Esophagus muscularis mucosa (tissue), 4 donors: ENCODE measurements around the gene GJA10. TPM values are rescaled to one million over a fixed set of nuclear protein-coding genes. Genes with fewer than 3 reads are reported as not detected.
A peak's percentile ranks its signal among the peaks of the same experiment; 100 is the strongest.

Experiments
- DNase-seq: peaks from one replicate; pipeline ENCODE4 v3.0.0-alpha.2; 2017; ENCODE audit errors: extremely low spot score
- H3K27ac ChIP-seq, 4 donors: fragments of 200-600 bp; sonication (generic); replicated peaks in 1 of 4; 1 replicate in 3 of 4; 2 replicates in 1 of 4; pipeline ENCODE4 v1.5.1; 2016 to 2019; ENCODE audit warnings: mild to moderate bottlenecking in 1 of 4
- H3K27me3 ChIP-seq, 4 donors: fragments of 200-600 bp; sonication (generic); one replicate each; pipeline versions ENCODE4 v1.5.1 to v1.6.0; 2016 to 2019
- H3K36me3 ChIP-seq, 4 donors: fragments of 200-600 bp; sonication (generic); one replicate each; pipeline ENCODE4 v1.5.1; 2016 to 2019
- H3K4me1 ChIP-seq, 4 donors: fragments of 200-600 bp; sonication (generic); one replicate each; pipeline ENCODE4 v1.5.1; 2016 to 2019
- H3K4me3 ChIP-seq, 4 donors: fragments of 200-600 bp; sonication (generic); 1 replicate in 2 of 4; 2 replicates in 2 of 4; pipeline ENCODE4 v1.5.1; 2016 to 2019; ENCODE audit warnings: mild to moderate bottlenecking in 4 of 4, moderate library complexity in 1 of 4
- H3K9me3 ChIP-seq, 4 donors: fragments of 200-600 bp; sonication (generic); 1 replicate in 3 of 4; 2 replicates in 1 of 4; pipeline ENCODE4 v1.5.1; 2016 to 2019
- EP300 ChIP-seq: sonication (generic); formaldehyde crosslinking; IDR thresholded peaks from one replicate; pipeline ENCODE4 v1.6.1; 2017; ENCODE audit warnings: antibody characterized with exemption
- POLR2A ChIP-seq: fragments of 450-650 bp; IDR thresholded peaks from one replicate; pipeline ENCODE4 v1.6.1; 2017; ENCODE audit warnings: antibody characterized with exemption, moderate library complexity, mild to moderate bottlenecking, low read depth
- POLR2AphosphoS5 ChIP-seq, 2 donors: sonication (generic); formaldehyde crosslinking; IDR thresholded peaks; one replicate each; pipeline ENCODE4 v1.6.1; 2017; ENCODE audit warnings: antibody characterized with exemption in 2 of 2
- WGBS: methylation state at CpG from one replicate; pipeline ENCODE4 v1.1.5; 2018; 5-methylcytosine and 5-hydroxymethylcytosine counted together
- intact Hi-C: fragments of 100-400 bp; cut with DNase I; formaldehyde crosslinking; loops from one replicate; pipeline ENCODE4 v1.15.1; 2023
- total RNA-seq, 4 donors: library from RNA; depleted of rRNA; stranded (reverse); fragments of >200 nt; gene quantifications; one replicate each; pipeline versions ENCODE4 v1.1.0 to v1.2.1, GENCODE V29; 2016
- TF ChIP-seq, protein P1 (sequence below), 3 experiments: fragments of 200-600 bp in 2 of 3; fragments of 450-650 bp in 1 of 3; sonication (generic) in 2 of 3; IDR thresholded peaks; one replicate each; pipeline ENCODE4 v1.5.1; 2017 to 2019; ENCODE audit warnings: antibody characterized with exemption in 3 of 3, mild to moderate bottlenecking in 2 of 3, moderate library complexity in 1 of 3

GJA10 gene
- total RNA-seq, 4 donors from 2014 or later: not detected

DNA sequence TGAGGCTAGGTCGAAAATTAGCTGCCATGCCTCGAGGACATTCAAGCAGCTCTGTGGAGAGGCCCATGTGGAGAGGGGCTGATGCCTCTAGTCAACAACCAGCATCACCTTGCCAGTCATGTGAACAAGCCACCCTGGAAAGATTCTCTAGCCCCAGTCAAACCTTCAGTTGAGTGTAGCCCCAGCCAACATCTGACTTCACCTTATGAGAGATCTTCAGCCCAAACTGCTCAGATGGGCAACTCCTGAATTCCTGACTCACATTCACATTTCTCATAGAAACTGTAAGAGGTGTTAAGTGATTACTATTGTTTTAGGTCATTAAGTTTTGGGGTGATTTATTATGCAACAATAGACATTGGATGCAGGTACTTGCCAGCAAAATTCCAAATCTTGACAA lies 44.9 kb downstream of the GJA10 start:
- no peaks in the 10 kb centered on the region for H3K27me3 ChIP-seq
- H3K9me3 ChIP-seq: no peaks in the 10 kb centered on the region
- TF ChIP-seq POLR2A (no peak), EP300 (no peak)
- TF ChIP-seq, protein P1, sequence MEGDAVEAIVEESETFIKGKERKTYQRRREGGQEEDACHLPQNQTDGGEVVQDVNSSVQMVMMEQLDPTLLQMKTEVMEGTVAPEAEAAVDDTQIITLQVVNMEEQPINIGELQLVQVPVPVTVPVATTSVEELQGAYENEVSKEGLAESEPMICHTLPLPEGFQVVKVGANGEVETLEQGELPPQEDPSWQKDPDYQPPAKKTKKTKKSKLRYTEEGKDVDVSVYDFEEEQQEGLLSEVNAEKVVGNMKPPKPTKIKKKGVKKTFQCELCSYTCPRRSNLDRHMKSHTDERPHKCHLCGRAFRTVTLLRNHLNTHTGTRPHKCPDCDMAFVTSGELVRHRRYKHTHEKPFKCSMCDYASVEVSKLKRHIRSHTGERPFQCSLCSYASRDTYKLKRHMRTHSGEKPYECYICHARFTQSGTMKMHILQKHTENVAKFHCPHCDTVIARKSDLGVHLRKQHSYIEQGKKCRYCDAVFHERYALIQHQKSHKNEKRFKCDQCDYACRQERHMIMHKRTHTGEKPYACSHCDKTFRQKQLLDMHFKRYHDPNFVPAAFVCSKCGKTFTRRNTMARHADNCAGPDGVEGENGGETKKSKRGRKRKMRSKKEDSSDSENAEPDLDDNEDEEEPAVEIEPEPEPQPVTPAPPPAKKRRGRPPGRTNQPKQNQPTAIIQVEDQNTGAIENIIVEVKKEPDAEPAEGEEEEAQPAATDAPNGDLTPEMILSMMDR (IDR thresholded peaks at IDR 0.05): no peak
- DNase-seq: no peak
- peaks cover 0 to 25% (median 0%) of the 10 kb centered on the region in 4 donors for H3K36me3 ChIP-seq
- intact Hi-C loops: no loop called here
- no peak overlapping the region for H3K27ac ChIP-seq
- 94% methylated on average over 2 of the region's 2 CpGs for WGBS
- H3K4me1 ChIP-seq: peaks cover 5 to 24% (median 17%) of the 10 kb centered on the region in 4 donors
- no peak overlapping the region for H3K4me3 ChIP-seq

DNA sequence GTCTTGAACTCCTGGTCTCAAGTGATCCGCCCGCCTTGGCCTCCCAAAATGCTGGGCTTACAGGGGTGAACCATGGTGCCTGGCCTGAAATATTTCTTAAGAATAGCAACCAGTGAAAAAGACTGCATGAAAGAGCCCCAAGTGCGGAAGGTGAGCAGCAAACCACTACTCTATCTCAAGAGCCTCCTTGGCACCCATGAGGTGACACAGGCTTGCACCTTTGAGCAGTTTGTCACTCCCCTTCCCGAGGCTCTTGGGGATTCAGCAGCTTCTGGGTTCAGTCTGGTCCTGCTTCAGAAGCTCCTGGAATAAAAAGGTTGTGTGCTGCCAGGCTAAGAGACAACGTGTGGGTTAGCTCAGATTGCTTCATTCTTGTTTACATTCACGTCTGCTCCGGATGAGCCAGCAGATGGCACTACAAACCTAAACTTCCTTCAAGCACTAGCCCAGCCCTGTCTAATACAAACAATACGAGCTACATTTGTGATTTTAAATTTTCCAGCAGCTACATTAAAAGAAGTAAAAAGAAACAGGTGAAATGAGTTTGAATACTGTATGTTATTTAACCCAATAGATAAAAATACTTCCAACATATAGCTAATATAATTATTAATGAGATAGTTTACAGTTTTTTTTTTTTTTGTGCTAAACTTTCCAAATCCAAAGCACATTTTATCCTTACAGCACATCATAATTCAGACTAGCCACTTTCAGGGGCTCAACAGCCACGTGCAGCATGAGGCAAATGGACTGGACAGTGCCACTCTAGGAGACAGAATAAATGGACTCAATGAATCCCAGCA lies 46.2 kb downstream of the GJA10 start:
- intact Hi-C loops: loop anchor here (1.0 kb wide), 1 partner anchor 539 kb away; no protein-coding TSS in a partner anchor
- H3K4me3 ChIP-seq: no peak overlapping the region
- peaks cover 5 to 24% (median 17%) of the 10 kb centered on the region in 4 donors for H3K4me1 ChIP-seq
- H3K27me3 ChIP-seq: no peaks in the 10 kb centered on the region
- 36% methylated on average over 8 of the region's 9 CpGs for WGBS
- DNase-seq: no peak
- H3K9me3 ChIP-seq: no peaks in the 10 kb centered on the region
- peak overlapping the region in 2 of 4 donors; percentile 6 to 18 for H3K27ac ChIP-seq
- peaks cover 0 to 23% (median 0%) of the 10 kb centered on the region in 4 donors for H3K36me3 ChIP-seq
- TF ChIP-seq, protein P1 (IDR thresholded peaks at IDR 0.05): peak; percentile 65 to 77 (median 75)
- TF ChIP-seq EP300 (no peak), POLR2AphosphoS5 (IDR thresholded peaks at IDR 0.05) (peak in 1 of 2 donors; percentile 30), POLR2A (no peak)

DNA sequence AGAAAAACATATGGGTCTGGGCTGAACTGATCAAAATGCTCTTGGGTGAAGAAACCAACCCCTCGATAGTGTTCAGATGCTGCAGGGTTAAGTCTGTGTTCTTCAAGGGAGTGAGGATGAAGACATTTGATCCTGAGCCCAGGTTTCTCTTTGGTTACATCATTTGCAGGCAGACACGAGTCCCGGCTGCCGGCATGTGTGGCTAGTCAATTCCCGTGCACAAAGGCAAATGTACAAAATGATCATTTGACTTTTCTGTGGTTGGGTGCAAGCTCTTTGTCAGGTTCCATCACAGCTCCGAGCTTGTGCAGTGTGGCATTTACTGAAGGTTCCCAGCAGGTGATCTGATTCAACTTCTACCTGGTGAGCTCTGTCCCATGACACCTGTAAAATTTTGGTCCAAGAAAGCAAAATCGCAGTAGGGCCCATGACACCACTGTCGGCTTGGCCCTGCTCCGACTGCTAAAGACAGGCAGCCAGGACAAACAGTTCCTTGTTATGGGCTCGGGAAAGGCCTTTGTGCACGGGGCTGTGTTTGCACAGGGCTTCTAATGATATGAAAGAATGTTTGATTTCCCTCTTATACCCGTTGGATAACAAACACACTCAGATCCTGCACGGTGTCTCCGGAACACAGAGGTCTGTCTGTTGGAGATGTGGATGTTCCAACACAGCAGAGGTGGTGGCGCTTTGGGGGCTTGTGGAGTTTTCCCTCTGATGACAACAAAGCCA lies 46.9 kb downstream of the GJA10 start:
- Histone ChIP-seq H3K4me3 (no peak overlapping the region), H3K9me3 (no peaks in the 10 kb centered on the region), H3K4me1 (peaks cover 5 to 24% (median 17%) of the 10 kb centered on the region in 4 donors), H3K27ac (peak overlapping the region in 3 of 4 donors; percentile 3 to 18 (median 6)), H3K36me3 (peaks cover 0 to 15% (median 0%) of the 10 kb centered on the region in 4 donors), H3K27me3 (no peaks in the 10 kb centered on the region)
- no peak for DNase-seq
- TF ChIP-seq POLR2A: no peak
- TF ChIP-seq POLR2AphosphoS5 (IDR thresholded peaks at IDR 0.05): peak in 1 of 2 donors; percentile 19
- WGBS: 55% methylated on average over 14 of the region's 15 CpGs
- intact Hi-C loops: no loop called here

DNA sequence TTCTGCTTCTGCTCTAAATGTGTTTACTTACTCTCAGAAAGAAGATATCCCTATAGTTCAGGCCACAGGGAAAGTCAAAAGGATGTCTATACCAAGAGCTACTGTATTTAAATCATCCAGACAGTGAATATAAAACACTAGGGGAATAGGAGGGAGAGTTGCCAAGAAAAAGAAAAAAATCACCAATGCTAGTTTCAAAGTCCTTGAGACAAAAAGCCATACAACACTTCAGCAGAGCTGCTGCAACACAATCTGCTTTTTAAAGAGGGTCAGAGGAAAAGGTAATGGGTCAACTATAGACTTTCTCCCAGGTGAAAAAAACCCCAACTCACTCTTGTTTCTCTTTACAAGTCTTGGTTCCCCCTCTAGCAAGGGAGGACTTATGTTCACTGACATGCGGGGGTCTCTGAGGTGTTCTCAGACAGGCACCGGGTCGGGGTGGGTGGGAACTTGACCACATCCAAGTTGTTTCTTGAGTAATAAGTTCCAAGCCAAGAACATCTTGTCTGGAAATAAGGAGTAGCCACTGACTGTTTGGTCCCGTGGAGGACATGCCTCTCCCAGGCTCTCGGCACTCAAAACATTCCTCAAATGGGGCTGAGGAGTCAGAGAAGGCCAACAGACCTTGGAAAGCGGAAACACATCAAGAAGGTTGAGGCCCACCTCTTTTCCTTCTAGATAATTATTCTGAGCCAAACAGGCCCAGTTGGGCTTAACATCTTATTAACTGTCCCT lies 47.7 kb downstream of the GJA10 start:
- 88% methylated on average over 6 of the region's 6 CpGs for WGBS
- H3K4me3 ChIP-seq: no peak overlapping the region
- H3K4me1 ChIP-seq: peaks cover 5 to 24% (median 17%) of the 10 kb centered on the region in 4 donors
- H3K27me3 ChIP-seq: no peaks in the 10 kb centered on the region
- intact Hi-C loops: no loop called here
- TF ChIP-seq EP300: no peak
- no peak for TF ChIP-seq POLR2AphosphoS5 (IDR thresholded peaks at IDR 0.05)
- TF ChIP-seq POLR2A: no peak
- peak overlapping the region in 1 of 4 donors; percentile 6 for H3K27ac ChIP-seq
- peaks cover 0 to 8% (median 0%) of the 10 kb centered on the region in 4 donors for H3K36me3 ChIP-seq
- no peaks in the 10 kb centered on the region for H3K9me3 ChIP-seq
- DNase-seq: no peak

DNA sequence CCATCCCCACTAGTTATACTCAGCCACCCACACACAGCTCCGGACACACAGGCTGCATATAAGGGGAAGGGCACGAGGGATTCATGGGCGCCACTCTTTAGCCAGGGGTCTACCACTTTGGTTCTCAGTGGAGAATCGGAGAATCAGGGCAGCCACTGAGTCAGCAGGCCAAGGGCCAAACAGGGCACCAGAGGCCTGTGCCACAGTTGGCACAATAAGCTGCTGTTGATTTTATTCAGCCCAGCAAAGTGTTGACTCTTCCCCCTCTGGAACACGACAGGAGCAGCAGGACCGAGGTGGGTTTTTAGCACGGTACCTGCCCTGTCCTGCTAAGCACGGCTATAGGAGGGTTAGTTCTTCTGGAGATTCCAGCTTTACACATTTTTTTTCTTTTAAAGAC lies 48.3 kb downstream of the GJA10 start:
- peaks cover 0 to 1% (median 0%) of the 10 kb centered on the region in 4 donors for H3K36me3 ChIP-seq
- H3K4me1 ChIP-seq: peaks cover 5 to 24% (median 17%) of the 10 kb centered on the region in 4 donors
- intact Hi-C loops: no loop called here
- no peak for TF ChIP-seq EP300
- no peak for TF ChIP-seq POLR2AphosphoS5 (IDR thresholded peaks at IDR 0.05)
- no peak for TF ChIP-seq POLR2A
- TF ChIP-seq, protein P1 (IDR thresholded peaks at IDR 0.05): no peak
- H3K9me3 ChIP-seq: no peaks in the 10 kb centered on the region
- no peak overlapping the region for H3K4me3 ChIP-seq
- H3K27me3 ChIP-seq: no peaks in the 10 kb centered on the region
- H3K27ac ChIP-seq: peak overlapping the region in 1 of 4 donors; percentile 6
- 93% methylated on average over 7 of the region's 8 CpGs for WGBS
- no peak for DNase-seq
